Muscle of leg (tissue), 11 donors: ENCODE data around the gene CLCN6. TPM values are rescaled to one million over a fixed set of nuclear protein-coding genes. Genes with fewer than 3 reads are reported as not detected.

Source experiments
- DNase-seq: peaks from one replicate; pipeline ENCODE4 v3.0.0; 2013
- H3K27ac ChIP-seq: one replicate; pipeline ENCODE4 v1.5.1; 2013; ENCODE audit warnings: mild to moderate bottlenecking, low read length, control low read depth
- H3K27me3 ChIP-seq: one replicate; pipeline ENCODE4 v1.6.1; 2013; ENCODE audit warnings: low read length; ENCODE audit not compliant: control insufficient read depth, insufficient read depth
- H3K36me3 ChIP-seq: one replicate; pipeline ENCODE4 v1.6.1; 2013; ENCODE audit warnings: low read length; ENCODE audit not compliant: control insufficient read depth, insufficient read depth
- H3K4me1 ChIP-seq: one replicate; pipeline ENCODE4 v1.6.1; 2013; ENCODE audit warnings: low read length; ENCODE audit not compliant: control insufficient read depth, insufficient read depth
- H3K4me3 ChIP-seq: one replicate; pipeline ENCODE4 v1.5.1; 2013; ENCODE audit warnings: low read length, control low read depth
- H3K9me3 ChIP-seq: replicated peaks from 2 replicates; pipeline ENCODE4 v1.6.1; 2013; ENCODE audit warnings: low read depth, low read length; ENCODE audit not compliant: control insufficient read depth
- WGBS: methylation state at CpG from one replicate; pipeline ENCODE4 v1.1.5; 2013; ENCODE audit warnings: missing lambda C conversion rate; ENCODE audit not compliant: insufficient coverage; 5-methylcytosine and 5-hydroxymethylcytosine counted together
- polyA plus RNA-seq, 8 donors: library from polyadenylated mRNA; unstranded; fragments of 120-200 nt; gene quantifications; one replicate each; pipeline versions ENCODE4 v1.2.1 to v1.2.3, GENCODE V29; 2013; ENCODE audit warnings: inconsistent platforms in 1 of 8, low replicate concordance in 1 of 8; ENCODE audit not compliant: insufficient read length in 8 of 8, insufficient read depth in 1 of 8
- total RNA-seq: library from RNA; stranded (reverse); fragments of 120-200 nt; gene quantifications from one replicate; pipeline ENCODE4 v1.2.4, GENCODE V29; 2013

The CLCN6 gene
- total and polyA plus RNA-seq, 9 donors: 7.5 to 16.2 (median 11.9) TPM

DNA sequence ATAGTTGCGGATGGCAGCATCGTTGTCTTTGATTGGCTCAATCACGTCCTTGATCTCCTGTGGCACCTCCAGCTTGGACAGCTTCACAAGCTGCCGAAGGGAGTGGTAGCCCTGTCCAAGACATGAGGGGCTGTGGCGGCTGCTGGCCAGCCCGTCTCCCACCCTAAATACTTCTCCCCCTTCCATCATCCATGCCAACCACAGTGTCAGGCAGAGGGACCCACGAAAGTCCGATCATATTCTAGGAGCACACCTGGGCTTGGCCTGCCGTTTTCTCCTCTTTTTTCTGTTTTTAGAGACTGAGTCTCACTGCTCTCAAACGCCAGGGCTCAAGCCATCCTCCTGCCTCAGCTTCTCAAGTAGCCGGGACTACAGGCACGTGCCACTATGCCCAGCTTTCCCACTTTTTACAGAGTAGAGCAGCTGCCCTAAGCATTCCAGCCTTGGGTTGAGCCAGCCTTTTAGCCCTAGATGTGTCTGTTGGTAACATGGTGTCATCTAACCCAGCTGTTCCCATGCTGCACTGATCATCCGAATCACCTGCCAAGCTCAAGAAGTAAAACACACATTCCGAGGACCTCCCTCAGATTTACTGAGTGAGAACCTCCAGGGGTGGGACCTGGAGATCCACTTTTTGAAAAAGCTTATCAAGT, 10.6 kb upstream of the CLCN6 start:
- no peak for DNase-seq
- no peak overlapping the region for H3K4me3 ChIP-seq
- peaks cover 45% of the 10 kb centered on the region for H3K4me1 ChIP-seq
- H3K9me3 ChIP-seq: no peaks in the 10 kb centered on the region
- 92% methylated on average over 10 of the region's 14 CpGs for WGBS
- H3K27me3 ChIP-seq: no peaks in the 10 kb centered on the region
- peaks cover 81% of the 10 kb centered on the region for H3K36me3 ChIP-seq
- peak overlapping the region; percentile 57 for H3K27ac ChIP-seq

DNA sequence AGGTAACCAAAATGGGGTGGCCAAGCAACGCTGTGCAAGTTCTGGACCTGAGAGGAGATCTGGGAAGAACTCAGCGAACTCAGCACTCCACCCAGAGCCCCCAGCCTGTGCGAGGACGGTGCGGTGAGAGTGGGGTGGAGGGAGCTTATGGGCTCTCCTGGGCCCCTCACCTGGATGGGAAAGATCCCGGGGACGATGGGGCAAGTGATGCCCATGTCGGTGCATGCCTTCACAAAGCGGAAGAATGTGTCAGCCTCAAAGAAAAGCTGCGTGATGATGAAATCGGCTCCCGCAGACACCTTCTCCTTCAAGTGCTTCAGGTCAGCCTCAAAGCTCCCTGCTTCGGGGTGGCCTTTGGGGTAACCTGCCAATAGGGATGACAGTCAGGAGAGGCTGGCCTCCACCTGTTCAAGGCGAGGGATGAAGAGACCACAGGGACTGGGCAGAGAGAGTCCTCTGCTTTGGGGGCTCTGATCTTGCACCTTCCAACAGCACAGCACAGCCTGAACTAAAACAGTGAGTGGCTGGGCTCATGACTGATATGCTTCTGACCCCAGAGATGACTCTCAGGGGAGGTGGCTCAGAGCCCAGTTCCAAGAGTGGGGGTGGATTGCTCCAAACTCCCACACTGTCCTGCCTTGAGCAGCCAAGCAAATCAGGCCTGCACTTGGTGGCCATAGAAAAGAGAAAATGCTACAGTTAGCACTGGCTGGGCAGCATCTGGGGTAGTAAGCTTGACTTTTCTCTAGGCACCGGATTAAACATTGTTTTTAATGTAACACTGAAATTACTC, 9.8 kb upstream of the CLCN6 start:
- H3K36me3 ChIP-seq: peaks cover 81% of the 10 kb centered on the region
- no peaks in the 10 kb centered on the region for H3K9me3 ChIP-seq
- WGBS: 85% methylated on average over 10 of the region's 15 CpGs
- peak; percentile 56 for DNase-seq
- no peak overlapping the region for H3K4me3 ChIP-seq
- H3K27me3 ChIP-seq: no peaks in the 10 kb centered on the region
- H3K4me1 ChIP-seq: peaks cover 40% of the 10 kb centered on the region
- peak overlapping the region; percentile 65 for H3K27ac ChIP-seq

DNA sequence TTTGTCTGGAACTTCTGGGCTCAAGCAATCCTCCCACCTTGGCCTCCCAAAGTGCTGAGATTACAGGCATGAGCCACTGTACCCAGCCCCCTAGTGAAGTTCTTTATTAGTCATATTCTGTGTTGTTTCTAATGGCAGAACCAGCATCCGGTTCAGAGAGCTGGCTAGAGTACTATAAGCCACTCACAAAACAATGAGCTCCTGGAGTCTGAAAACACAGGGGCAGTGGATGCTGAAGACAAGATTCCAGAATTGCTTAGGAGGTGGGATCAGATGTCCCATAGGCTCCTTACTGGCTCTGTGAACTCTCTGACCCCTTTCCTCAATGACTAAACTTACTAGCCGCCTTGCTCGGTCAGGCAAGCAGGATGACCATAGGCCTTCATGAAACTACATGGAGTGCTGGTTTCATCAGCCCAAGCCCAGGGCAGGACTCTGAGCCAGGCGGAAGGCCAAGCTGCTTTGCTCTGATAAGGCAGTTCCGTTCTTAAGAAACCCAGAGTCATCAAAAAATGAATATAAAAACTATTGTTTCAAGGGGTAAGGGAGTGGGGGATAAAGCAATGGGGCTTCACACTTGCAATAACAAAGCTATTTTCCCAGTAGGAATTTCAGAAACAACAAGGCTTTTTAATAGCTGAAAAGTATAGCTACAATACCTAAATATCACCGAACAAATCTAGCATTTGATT, 8.3 kb upstream of the CLCN6 start:
- no peak for DNase-seq
- peaks cover 71% of the 10 kb centered on the region for H3K36me3 ChIP-seq
- no peaks in the 10 kb centered on the region for H3K9me3 ChIP-seq
- peaks cover 36% of the 10 kb centered on the region for H3K4me1 ChIP-seq
- H3K4me3 ChIP-seq: no peak overlapping the region
- H3K27ac ChIP-seq: no peak overlapping the region
- 77% methylated on average over 3 of the region's 6 CpGs for WGBS
- H3K27me3 ChIP-seq: no peaks in the 10 kb centered on the region

DNA sequence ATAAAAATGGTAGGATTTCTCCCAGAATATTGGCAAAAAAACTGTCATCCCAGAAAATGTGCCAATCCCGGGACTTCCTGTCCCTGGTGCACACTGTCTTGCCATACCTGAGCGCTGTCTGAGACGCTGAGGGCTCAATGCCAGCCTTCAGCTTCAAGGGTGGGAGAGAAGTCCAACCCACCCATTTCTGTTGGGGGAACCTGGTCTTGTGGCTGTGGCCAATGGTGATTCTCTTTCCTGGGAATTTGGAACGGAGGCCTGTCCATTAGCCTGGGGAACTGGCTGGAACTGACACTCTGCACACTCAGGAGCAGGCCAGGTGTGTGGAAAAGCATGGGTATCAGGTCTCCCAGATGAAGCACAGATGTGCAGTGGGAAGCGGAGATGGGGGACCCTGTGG, 6.9 kb upstream of the CLCN6 start:
- no peak overlapping the region for H3K27ac ChIP-seq
- H3K27me3 ChIP-seq: no peaks in the 10 kb centered on the region
- no peak overlapping the region for H3K4me3 ChIP-seq
- H3K36me3 ChIP-seq: peaks cover 60% of the 10 kb centered on the region
- H3K9me3 ChIP-seq: no peaks in the 10 kb centered on the region
- H3K4me1 ChIP-seq: peaks cover 48% of the 10 kb centered on the region
- whole genome bisulfite sequencing: 95% methylated on average over 4 of the region's 5 CpGs
- DNase-seq: no peak

DNA sequence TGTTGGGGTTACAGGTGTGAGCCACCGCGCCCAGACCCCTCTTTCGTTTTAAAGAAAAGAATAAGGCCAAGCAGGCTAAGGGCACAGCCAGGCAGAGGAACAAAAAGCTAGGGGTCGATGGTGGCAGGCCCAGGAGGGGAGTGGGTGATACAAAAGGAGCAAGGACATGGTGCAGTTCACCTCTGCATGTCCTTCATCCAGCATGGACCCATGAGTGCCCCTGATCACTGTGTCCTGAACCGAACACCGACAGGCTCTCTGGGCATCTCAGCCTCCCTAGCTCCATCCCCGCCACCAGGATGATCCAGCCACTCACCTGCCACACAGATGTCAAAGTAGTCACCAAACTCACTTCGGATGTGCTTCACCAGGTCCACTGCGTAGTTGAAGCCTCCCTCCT, 6.1 kb upstream of the CLCN6 start:
- DNase-seq: no peak
- Histone ChIP-seq H3K9me3 (no peaks in the 10 kb centered on the region), H3K4me3 (no peak overlapping the region), H3K27ac (no peak overlapping the region), H3K27me3 (no peaks in the 10 kb centered on the region), H3K4me1 (peaks cover 53% of the 10 kb centered on the region), H3K36me3 (peaks cover 52% of the 10 kb centered on the region)
- 96% methylated on average over 7 of the region's 9 CpGs for WGBS

DNA sequence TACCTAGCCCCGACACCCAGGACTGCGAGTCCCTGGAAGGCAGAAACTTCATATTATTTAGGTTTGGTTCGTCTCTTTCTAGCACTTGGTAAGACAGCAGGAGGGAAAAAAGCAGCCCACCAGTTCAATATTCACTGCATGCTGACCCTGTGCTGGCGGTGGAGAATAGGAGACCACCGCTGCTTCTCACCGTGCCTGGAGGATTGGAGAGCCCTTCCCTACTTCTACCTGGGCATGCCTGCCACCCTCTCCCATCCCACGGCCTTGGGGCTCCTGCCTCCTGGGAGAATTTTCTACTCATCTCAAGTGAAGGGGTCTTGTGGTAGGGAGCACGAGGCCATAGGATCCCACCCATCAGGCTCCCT, 5.6 kb upstream of the CLCN6 start:
- H3K4me3 ChIP-seq: no peak overlapping the region
- H3K27ac ChIP-seq: no peak overlapping the region
- DNase-seq: no peak
- no peaks in the 10 kb centered on the region for H3K27me3 ChIP-seq
- no peaks in the 10 kb centered on the region for H3K9me3 ChIP-seq
- no CpG with 5 or more reads among the region's 8 CpGs for WGBS
- peaks cover 48% of the 10 kb centered on the region for H3K36me3 ChIP-seq
- peaks cover 50% of the 10 kb centered on the region for H3K4me1 ChIP-seq

DNA sequence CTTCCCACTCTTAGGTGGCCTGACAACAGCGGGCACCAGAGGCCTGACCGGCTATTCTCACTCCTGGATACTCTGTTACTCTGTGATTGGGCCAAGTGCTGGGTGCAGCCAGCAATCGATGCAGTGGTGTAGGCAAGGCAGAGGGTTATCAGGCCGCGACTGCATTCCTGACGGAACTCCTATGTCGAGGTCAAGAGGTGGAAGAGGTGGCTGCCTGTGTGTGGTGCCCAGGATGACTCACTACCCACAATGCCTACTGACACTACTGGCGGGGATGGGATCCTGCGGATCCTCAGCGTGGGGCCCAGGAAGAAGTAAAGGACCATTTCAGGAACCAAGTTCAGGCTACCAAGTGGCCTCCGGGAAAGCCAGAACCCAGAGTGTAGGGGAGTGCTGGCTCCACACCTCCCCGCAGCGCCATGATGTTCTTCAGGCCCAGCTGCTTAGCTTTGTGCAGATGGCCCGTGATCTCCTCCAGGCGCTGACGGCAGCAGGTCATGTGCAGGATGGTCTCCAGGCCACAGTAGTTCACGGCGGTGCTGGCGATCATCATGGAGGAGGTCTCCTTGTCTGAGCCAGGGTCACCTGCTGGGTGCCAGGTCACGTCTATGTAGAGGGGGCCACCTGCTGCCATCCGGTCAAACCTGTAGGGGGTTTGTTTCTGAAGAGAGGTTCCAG, 5.1 kb upstream of the CLCN6 start:
- H3K27me3 ChIP-seq: no peaks in the 10 kb centered on the region
- H3K36me3 ChIP-seq: peaks cover 43% of the 10 kb centered on the region
- DNase-seq: no peak
- no peak overlapping the region for H3K27ac ChIP-seq
- 88% methylated on average over 11 of the region's 21 CpGs for WGBS
- peaks cover 45% of the 10 kb centered on the region for H3K4me1 ChIP-seq
- H3K4me3 ChIP-seq: no peak overlapping the region
- H3K9me3 ChIP-seq: no peaks in the 10 kb centered on the region

DNA sequence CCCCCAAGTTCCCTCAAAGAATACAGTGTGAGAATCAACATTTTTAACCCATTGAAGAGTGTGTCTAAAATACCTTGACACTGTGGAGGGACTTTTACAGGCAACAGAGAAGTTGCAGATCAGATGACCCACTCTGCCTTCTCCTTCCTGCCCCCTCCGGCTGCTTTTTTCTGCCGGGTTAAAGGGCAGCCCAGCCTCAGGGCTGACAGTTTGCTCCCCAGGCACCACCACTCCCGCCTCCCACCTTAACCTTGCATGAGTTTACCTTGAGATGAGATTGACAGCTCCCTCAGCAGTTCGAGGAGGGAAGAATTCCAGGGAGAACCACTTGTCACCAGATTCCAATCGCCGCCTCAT, 3.4 kb upstream of the CLCN6 start:
- H3K4me1 ChIP-seq: peaks cover 47% of the 10 kb centered on the region
- peaks cover 39% of the 10 kb centered on the region for H3K36me3 ChIP-seq
- no peaks in the 10 kb centered on the region for H3K9me3 ChIP-seq
- peak overlapping the region; percentile 98 for H3K27ac ChIP-seq
- peak overlapping the region; percentile 63 for H3K4me3 ChIP-seq
- peak; percentile 57 for DNase-seq
- 28% methylated on average over 3 of the region's 6 CpGs for WGBS
- H3K27me3 ChIP-seq: no peaks in the 10 kb centered on the region

DNA sequence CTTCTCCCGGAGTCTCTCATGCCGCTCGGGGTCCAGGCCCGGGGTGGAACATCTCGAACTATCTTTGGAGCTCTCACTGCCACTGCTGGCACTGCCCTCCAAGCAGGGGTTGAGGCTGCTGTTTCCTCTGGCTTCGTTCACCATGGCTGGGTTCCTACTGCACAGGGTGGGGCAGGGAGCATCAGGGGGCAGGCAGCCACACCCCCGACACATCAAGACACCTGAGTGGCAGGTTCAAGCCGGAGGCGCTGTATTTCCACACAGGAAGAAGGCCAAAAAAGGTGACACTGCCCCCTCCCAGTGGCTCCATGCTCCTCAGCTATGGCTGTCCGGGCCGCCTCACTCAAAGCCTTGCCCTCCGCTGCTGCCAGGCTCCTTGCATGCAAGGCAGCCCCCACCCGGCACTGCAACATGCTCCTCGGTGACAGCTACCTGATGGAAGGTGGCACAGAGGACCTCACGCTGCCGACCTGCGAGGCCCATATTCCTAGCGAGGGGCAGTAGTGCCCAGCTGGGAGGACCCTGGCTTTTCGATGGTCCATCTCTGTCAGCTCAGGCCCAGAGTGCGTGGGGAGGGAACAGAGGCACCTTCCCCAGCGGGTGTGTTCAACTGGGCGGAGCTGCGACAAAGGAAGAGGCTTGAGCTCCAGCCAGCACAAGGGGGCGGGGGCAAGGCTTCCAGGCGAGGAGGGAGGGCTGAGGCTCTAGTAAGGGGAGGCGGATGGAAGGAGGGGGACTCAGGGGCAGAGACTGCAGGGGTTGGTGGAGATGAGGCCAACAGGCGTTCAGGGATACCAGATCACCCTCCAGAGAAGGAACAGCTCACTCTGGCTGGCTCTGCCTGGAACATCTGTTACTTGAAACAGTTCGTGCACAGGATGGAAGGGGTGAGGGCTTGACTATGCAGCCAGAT, 2.8 kb upstream of the CLCN6 start:
- WGBS: 3% methylated on average over 27 of the region's 28 CpGs
- peaks cover 38% of the 10 kb centered on the region for H3K36me3 ChIP-seq

More for the DNA sequence above, 2.8 kb upstream of the CLCN6 start:
- Histone ChIP-seq H3K4me1 (peaks cover 47% of the 10 kb centered on the region), H3K27ac (peak overlapping the region; percentile 98), H3K9me3 (no peaks in the 10 kb centered on the region), H3K4me3 (peak overlapping the region; percentile 63), H3K27me3 (no peaks in the 10 kb centered on the region)
- DNase-seq: peak; percentile 97
